SK-N-SH (cell line): Measurements from ENCODE around the gene CYP2S1. TPM values are rescaled to one million over a fixed set of nuclear protein-coding genes. Genes with fewer than 3 reads are reported as not detected.

Source experiments
- CTCF ChIA-PET: fragments of 300-600, 350-600 bp; formaldehyde crosslinking; extraction: SDS; loops from one replicate; lab custom pipeline; 2021; lab: Yijun Ruan, JAX
- POLR2A ChIA-PET: fragments of 350-600 bp; sonication (Branson Sonifier 250); formaldehyde crosslinking; extraction: SDS; loops from one replicate; lab custom pipeline; 2020; ENCODE audit warnings: antibody characterized with exemption, inconsistent platforms; lab: Yijun Ruan, JAX
- DNase-seq: peaks from one replicate; pipeline ENCODE4 v3.0.0; 2012
- H2AFZ ChIP-seq: fragments of 200-600 bp; sonication (generic); 2 replicates; pipeline ENCODE4 v1.8.1; 2016; ENCODE audit warnings: antibody characterized with exemption, mild to moderate bottlenecking, low read depth
- H3F3A ChIP-seq: fragments of 200-600 bp; sonication (generic); replicated peaks from 2 replicates; pipeline ENCODE3; 2016; ENCODE audit warnings: antibody characterized with exemption, mild to moderate bottlenecking; ENCODE audit not compliant: insufficient read depth
- H3K27ac ChIP-seq, 2 experiments: fragments of 200-500 bp in 1 of 2; fragments of 200-600 bp in 1 of 2; sonication (Bioruptor generic) in 1 of 2; sonication (generic), shearing (Covaris generic) in 1 of 2; 2 replicates each; pipeline versions ENCODE4 v1.5.1 to v1.6.1; 2014 to 2016; ENCODE audit warnings: low read depth in 2 of 2, inconsistent platforms in 1 of 2, low read length in 1 of 2, mild to moderate bottlenecking in 1 of 2, mixed read lengths in 1 of 2
- H3K27me3 ChIP-seq: fragments of 200-600 bp; sonication (generic), shearing (Covaris generic); 2 replicates; pipeline ENCODE4 v1.6.1; 2016; ENCODE audit warnings: mixed run types; ENCODE audit not compliant: insufficient read depth
- H3K36me3 ChIP-seq, 2 experiments: fragments of 200-500 bp in 1 of 2; fragments of 200-600 bp in 1 of 2; sonication (Bioruptor generic) in 1 of 2; sonication (generic) in 1 of 2; replicated peaks in 1 of 2; 2 replicates each; pipeline versions ENCODE3 to v1.5.1; 2014 to 2016; ENCODE audit warnings: low read length in 1 of 2, mild to moderate bottlenecking in 1 of 2; ENCODE audit not compliant: insufficient read depth in 2 of 2, control insufficient read depth in 1 of 2
- H3K4me1 ChIP-seq, 2 experiments: fragments of 200-500 bp in 1 of 2; fragments of 200-600 bp in 1 of 2; sonication (Bioruptor generic) in 1 of 2; sonication (generic), shearing (Covaris generic) in 1 of 2; 2 replicates each; pipeline versions ENCODE4 v1.5.1 to v1.6.1; 2014 to 2016; ENCODE audit warnings: low read depth in 1 of 2, low read length in 1 of 2, mixed run types in 1 of 2; ENCODE audit not compliant: insufficient read depth in 2 of 2, control insufficient read depth in 1 of 2
- H3K4me2 ChIP-seq: fragments of 200-600 bp; sonication (generic), shearing (Covaris generic); 2 replicates; pipeline ENCODE4 v1.6.1; 2017; ENCODE audit warnings: mixed run types
- H3K4me3 ChIP-seq, 2 experiments: fragments of 200-500 bp in 1 of 2; fragments of 200-600 bp in 1 of 2; sonication (Bioruptor generic) in 1 of 2; sonication (generic), shearing (Covaris generic) in 1 of 2; 2 replicates each; pipeline versions ENCODE4 v1.5.1 to v1.8.1; 2014 to 2016; ENCODE audit warnings: low read depth in 2 of 2, inconsistent platforms in 1 of 2, low read length in 1 of 2, mild to moderate bottlenecking in 1 of 2, mixed read lengths in 1 of 2, moderate library complexity in 1 of 2
- H3K79me2 ChIP-seq: fragments of 200-600 bp; sonication (generic); 2 replicates; pipeline ENCODE4 v1.8.1; 2017; ENCODE audit warnings: mild to moderate bottlenecking; ENCODE audit not compliant: insufficient read depth
- H3K9ac ChIP-seq: fragments of 200-600 bp; sonication (generic); 2 replicates; pipeline ENCODE4 v1.6.1; 2017; ENCODE audit warnings: mixed run types
- H3K9me2 ChIP-seq: fragments of 200-600 bp; sonication (generic); 2 replicates; pipeline ENCODE4 v1.6.1; 2017; ENCODE audit warnings: mixed run types
- H3K9me3 ChIP-seq: fragments of 200-600 bp; sonication (generic); 2 replicates; pipeline ENCODE4 v1.6.1; 2017; ENCODE audit warnings: mixed run types, mild to moderate bottlenecking, moderate library complexity
- H4K20me1 ChIP-seq: fragments of 200-600 bp; sonication (generic); 2 replicates; pipeline ENCODE4 v1.6.1; 2017; ENCODE audit warnings: mild to moderate bottlenecking, mixed run types; ENCODE audit not compliant: insufficient read depth
- CHD2 ChIP-seq: fragments of 150-350 bp; IDR thresholded peaks from 2 replicates; pipeline ENCODE4 v1.6.1; 2018; ENCODE audit warnings: low read length; ENCODE audit not compliant: partially characterized antibody
- EZH2phosphoT487 ChIP-seq: fragments of 200-600 bp; sonication (generic); IDR thresholded peaks from 2 replicates; pipeline ENCODE4 v1.6.1; 2017; ENCODE audit warnings: low read depth, mixed run types, mild to moderate bottlenecking, antibody characterized with exemption, moderate library complexity, borderline replicate concordance
- GABPA ChIP-seq: IDR thresholded peaks from 2 replicates; pipeline ENCODE4 v1.4.0; 2012; ENCODE audit warnings: low read depth, mild to moderate bottlenecking
- GATA2 ChIP-seq: sonication (generic); formaldehyde crosslinking; IDR thresholded peaks from 2 replicates; pipeline ENCODE4 v1.5.0; 2020; ENCODE audit warnings: mild to moderate bottlenecking, missing genetic modification reagents
- JUND ChIP-seq: IDR thresholded peaks from 2 replicates; pipeline ENCODE4 v1.4.0; 2012
- NFIC ChIP-seq: IDR thresholded peaks from 2 replicates; pipeline ENCODE4 v1.4.0; 2012; ENCODE audit warnings: borderline replicate concordance
- NRF1 ChIP-seq: IDR thresholded peaks from 2 replicates; pipeline ENCODE4 v1.6.1; 2012; ENCODE audit warnings: low read depth, mild to moderate bottlenecking, low read length
- RAD21 ChIP-seq: IDR thresholded peaks from 2 replicates; pipeline ENCODE4 v1.6.1; 2012; ENCODE audit warnings: mild to moderate bottlenecking, low read length
- RCOR1 ChIP-seq: fragments of 150-350 bp; IDR thresholded peaks from 2 replicates; pipeline ENCODE4 v1.6.1; 2017; ENCODE audit warnings: antibody characterized with exemption, low read length
- RFX5 ChIP-seq: IDR thresholded peaks from 2 replicates; pipeline ENCODE4 v1.6.1; 2012; ENCODE audit warnings: mild to moderate bottlenecking, improper control_type of control experiment, low read length
- SMC3 ChIP-seq: IDR thresholded peaks from 2 replicates; pipeline ENCODE4 v1.6.1; 2012; ENCODE audit warnings: low read depth, low read length, improper control_type of control experiment
- TAF1 ChIP-seq: IDR thresholded peaks from 2 replicates; pipeline ENCODE4 v1.6.1; 2012; ENCODE audit warnings: low read depth, mild to moderate bottlenecking, low read length, moderate library complexity, borderline replicate concordance
- TCF12 ChIP-seq: IDR thresholded peaks from 2 replicates; pipeline ENCODE4 v1.4.0; 2012
- WGBS: methylation state at CpG from one replicate; pipeline ENCODE4 v1.1.6; 2017; ENCODE audit warnings: low lambda C conversion rate; 5-methylcytosine and 5-hydroxymethylcytosine counted together
- polyA plus RNA-seq, 3 experiments: library from polyadenylated mRNA; depleted of rRNA; stranded (reverse); fragments of >200 nt; gene quantifications; 2 replicates each; pipeline ENCODE4 v1.2.3, GENCODE V29; 2012
- TF ChIP-seq, protein P1 (sequence below): IDR thresholded peaks from 2 replicates; pipeline ENCODE4 v1.4.0; 2012; ENCODE audit warnings: low read depth, borderline replicate concordance
- TF ChIP-seq, protein P2 (sequence below): IDR thresholded peaks from 2 replicates; pipeline ENCODE4 v1.4.0; 2012; ENCODE audit warnings: low read depth, borderline replicate concordance
- TF ChIP-seq, protein P3 (sequence below): fragments of 150-350 bp; IDR thresholded peaks from 2 replicates; pipeline ENCODE4 v1.6.1; 2016; ENCODE audit warnings: mild to moderate bottlenecking, low read depth, low read length

Gene CYP2S1
- polyA plus RNA-seq, 1 of the 3 experiments (the other 2 are of a cell fraction) = 0.67 TPM

DNA sequence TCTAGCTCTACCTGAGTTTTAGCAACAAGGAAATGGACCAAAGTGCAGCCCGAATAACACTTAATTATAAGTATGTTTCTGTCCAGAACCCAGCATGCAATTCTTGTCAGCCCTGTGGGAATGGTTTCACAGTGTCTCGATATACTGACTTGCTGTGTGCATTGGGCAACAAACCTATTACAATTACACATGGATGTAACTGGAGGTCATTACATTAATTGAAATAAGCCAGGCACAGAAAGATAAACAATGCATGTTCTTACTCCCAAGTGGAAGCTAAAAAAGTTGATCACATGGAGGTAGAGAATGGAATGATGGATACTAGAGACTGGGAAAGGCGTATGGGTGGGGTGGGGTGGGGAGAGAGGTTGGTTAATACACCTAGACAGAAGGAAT is 5.1 kb upstream of the CYP2S1 start:
- Histone ChIP-seq H3K36me3 (no peaks in the 10 kb centered on the region), H3K4me1 (no peaks in the 10 kb centered on the region), H3K9ac (no peak overlapping the region), H3K9me3 (no peaks in the 10 kb centered on the region), H3K4me2 (no peak overlapping the region), H3K79me2 (no peaks in the 10 kb centered on the region), H2AFZ (no peak overlapping the region), H3K4me3 (no peak overlapping the region), H3K27ac (no peak overlapping the region), H3K27me3 (peaks cover 48% of the 10 kb centered on the region), H3K9me2 (no peaks in the 10 kb centered on the region)
- ChIA-PET CTCF (interaction anchor here (1.0 kb wide), 1 partner anchor 15 kb away, joined by 3 read pairs; no protein-coding TSS in a partner anchor), POLR2A (interaction anchor here (0.7 kb wide), 1 partner anchor 9 kb away, joined by 3 read pairs; no protein-coding TSS in a partner anchor)
- no peak for DNase-seq
- TF ChIP-seq NFIC (no peak), GABPA (no peak), JUND (no peak), RCOR1 (no peak), GATA2 (CRISPR knock-in tag) (no peak), NRF1 (no peak), SMC3 (no peak)
- TF ChIP-seq, protein P1, sequence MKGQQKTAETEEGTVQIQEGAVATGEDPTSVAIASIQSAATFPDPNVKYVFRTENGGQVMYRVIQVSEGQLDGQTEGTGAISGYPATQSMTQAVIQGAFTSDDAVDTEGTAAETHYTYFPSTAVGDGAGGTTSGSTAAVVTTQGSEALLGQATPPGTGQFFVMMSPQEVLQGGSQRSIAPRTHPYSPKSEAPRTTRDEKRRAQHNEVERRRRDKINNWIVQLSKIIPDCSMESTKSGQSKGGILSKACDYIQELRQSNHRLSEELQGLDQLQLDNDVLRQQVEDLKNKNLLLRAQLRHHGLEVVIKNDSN = no peak
- TF ChIP-seq, all 33 proteins: peak for 0
- H3F3A ChIP-seq = no peaks in the 10 kb centered on the region
- 30% methylated on average over 3 of the region's 3 CpGs for WGBS
- H4K20me1 ChIP-seq = no peaks in the 10 kb centered on the region

DNA sequence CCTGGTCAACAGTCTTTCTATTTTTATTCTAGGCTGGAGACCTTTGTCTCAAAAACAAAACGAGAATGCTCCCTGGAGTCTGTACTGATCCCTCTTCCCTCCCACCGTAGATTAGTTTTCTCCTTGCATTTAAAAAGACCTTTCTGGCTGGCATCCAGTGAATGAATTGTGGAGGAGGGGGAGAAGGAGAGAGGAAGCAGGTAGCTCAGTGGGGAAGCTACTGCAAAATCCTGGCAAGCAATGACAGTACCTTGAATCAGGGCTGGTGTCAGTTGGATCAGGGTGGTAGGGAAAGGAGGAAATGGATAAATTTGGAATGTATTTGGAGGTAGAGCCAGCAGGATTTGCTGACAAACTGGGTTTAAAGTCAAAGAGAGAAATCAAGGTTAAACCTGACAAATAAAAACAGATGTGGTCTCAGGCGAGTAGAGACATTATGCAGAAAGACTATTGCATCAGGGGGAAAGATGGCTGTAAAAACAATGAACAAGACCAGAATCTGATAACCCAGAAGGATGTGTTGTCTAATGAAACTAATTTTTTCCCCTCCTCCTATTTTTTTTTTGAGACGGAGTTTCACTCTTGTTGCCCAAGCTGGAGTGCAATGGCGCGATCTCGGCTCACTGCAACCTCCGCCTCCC is 3.5 kb upstream of the CYP2S1 start:
- no peak overlapping the region for H3K4me3 ChIP-seq
- 0 out of 2 replicates have a peak, but pooled peaks have one; percentile 11 for TF ChIP-seq NFIC
- TF ChIP-seq EZH2phosphoT487 = no peak
- no peaks in the 10 kb centered on the region for H3K4me1 ChIP-seq
- H3K79me2 ChIP-seq = no peaks in the 10 kb centered on the region
- H3K36me3 ChIP-seq = no peaks in the 10 kb centered on the region
- no peaks in the 10 kb centered on the region for H3K9me3 ChIP-seq
- POLR2A ChIA-PET = no interaction called here
- CTCF ChIA-PET = interaction anchor here (1.0 kb wide), 1 partner anchor 31 kb away, joined by 3 read pairs; no protein-coding TSS in a partner anchor
- no peaks in the 10 kb centered on the region for H3F3A ChIP-seq
- no peak overlapping the region for H3K27ac ChIP-seq
- DNase-seq = no peak
- H3K9me2 ChIP-seq = no peaks in the 10 kb centered on the region
- H2AFZ ChIP-seq = 0 out of 2 replicates have a peak overlapping the region, but pooled peaks have one; percentile 32
- WGBS = 35% methylated on average over 8 of the region's 8 CpGs
- H3K27me3 ChIP-seq = peaks cover 61% of the 10 kb centered on the region
- H3K4me2 ChIP-seq = peak overlapping the region; percentile 3; the same call in 1 of the 2 replicates
- H3K9ac ChIP-seq = no peak overlapping the region
- H4K20me1 ChIP-seq = no peaks in the 10 kb centered on the region

DNA sequence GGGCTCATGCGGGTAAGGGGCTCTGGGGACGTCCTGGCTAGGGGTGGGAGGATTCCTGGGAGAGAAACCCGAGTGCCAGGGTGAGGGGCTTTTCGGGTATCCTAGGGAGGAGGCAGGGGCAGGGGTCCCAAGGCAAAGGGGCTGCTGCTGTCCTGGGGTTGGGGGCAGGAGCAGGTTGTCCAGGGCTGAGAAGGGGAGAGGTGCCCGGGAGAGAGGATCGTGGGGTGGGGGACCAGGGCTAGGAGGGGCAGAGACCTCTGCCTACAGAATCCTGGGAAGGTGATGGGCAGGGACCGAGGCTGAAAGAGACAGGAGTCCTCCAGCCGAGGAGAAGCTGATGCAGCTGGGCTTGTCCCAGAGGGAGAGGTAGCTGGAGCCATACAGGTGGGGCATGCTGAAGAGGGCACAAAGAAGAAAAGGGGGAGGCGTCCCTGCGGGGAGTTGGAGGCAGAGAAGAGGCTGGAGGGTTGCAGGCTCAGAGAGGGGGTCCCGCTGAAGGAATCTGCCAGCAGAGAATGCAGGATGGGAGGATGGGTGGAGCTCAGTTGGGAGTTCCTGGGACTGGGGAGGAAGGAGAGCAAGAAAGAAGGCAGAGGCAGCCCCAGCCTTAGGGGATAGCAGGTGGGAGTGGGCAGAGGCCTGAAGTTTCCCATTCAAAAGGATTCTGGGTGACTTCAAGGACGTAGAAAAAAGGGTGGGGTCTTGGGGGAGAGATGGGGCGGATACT is 574 bp downstream of the CYP2S1 start:
- H4K20me1 ChIP-seq = no peaks in the 10 kb centered on the region
- peak overlapping the region; percentile 59; the same call in 1 of the 2 replicates for H3K4me2 ChIP-seq
- no peak overlapping the region for H3K9ac ChIP-seq
- no peaks in the 10 kb centered on the region for H3K36me3 ChIP-seq
- no peaks in the 10 kb centered on the region for H3K4me1 ChIP-seq
- H3K27ac ChIP-seq = no peak overlapping the region
- H2AFZ ChIP-seq = no peak overlapping the region
- DNase-seq = no peak
- H3K9me3 ChIP-seq = no peaks in the 10 kb centered on the region
- H3K4me3 ChIP-seq = peak overlapping the region; percentile 30 to 41; a peak in 2 of 4 replicates
- CTCF ChIA-PET = interaction anchor here (1.0 kb wide), 1 partner anchor 9 kb away, joined by 5 read pairs; no protein-coding TSS in a partner anchor
- 17% methylated on average over 12 of the region's 13 CpGs for WGBS
- POLR2A ChIA-PET = no interaction called here
- peaks cover 61% of the 10 kb centered on the region for H3K27me3 ChIP-seq
- H3K79me2 ChIP-seq = no peaks in the 10 kb centered on the region
- H3K9me2 ChIP-seq = no peaks in the 10 kb centered on the region
- peaks cover 6% of the 10 kb centered on the region for H3F3A ChIP-seq
- no peak for TF ChIP-seq RAD21
- no peak for TF ChIP-seq CHD2
- no peak for TF ChIP-seq TCF12
- no peak for TF ChIP-seq RFX5
- TF ChIP-seq JUND = no peak
- TF ChIP-seq NRF1 = no peak
- TF ChIP-seq, protein P2, sequence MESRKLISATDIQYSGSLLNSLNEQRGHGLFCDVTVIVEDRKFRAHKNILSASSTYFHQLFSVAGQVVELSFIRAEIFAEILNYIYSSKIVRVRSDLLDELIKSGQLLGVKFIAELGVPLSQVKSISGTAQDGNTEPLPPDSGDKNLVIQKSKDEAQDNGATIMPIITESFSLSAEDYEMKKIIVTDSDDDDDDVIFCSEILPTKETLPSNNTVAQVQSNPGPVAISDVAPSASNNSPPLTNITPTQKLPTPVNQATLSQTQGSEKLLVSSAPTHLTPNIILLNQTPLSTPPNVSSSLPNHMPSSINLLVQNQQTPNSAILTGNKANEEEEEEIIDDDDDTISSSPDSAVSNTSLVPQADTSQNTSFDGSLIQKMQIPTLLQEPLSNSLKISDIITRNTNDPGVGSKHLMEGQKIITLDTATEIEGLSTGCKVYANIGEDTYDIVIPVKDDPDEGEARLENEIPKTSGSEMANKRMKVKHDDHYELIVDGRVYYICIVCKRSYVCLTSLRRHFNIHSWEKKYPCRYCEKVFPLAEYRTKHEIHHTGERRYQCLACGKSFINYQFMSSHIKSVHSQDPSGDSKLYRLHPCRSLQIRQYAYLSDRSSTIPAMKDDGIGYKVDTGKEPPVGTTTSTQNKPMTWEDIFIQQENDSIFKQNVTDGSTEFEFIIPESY = no peak
- TF ChIP-seq, protein P3, sequence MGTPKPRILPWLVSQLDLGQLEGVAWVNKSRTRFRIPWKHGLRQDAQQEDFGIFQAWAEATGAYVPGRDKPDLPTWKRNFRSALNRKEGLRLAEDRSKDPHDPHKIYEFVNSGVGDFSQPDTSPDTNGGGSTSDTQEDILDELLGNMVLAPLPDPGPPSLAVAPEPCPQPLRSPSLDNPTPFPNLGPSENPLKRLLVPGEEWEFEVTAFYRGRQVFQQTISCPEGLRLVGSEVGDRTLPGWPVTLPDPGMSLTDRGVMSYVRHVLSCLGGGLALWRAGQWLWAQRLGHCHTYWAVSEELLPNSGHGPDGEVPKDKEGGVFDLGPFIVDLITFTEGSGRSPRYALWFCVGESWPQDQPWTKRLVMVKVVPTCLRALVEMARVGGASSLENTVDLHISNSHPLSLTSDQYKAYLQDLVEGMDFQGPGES = no peak
- no peak for TF ChIP-seq NFIC
- TF ChIP-seq TAF1 = no peak
- TF ChIP-seq SMC3 = no peak
